Right renal pelvis (tissue), 4 donors: ENCODE measurements around the gene ADAMTS14. TPM values are rescaled to one million over a fixed set of nuclear protein-coding genes. Genes with fewer than 3 reads are reported as not detected.

Source experiments
- DNase-seq, 4 donors: peaks; one replicate each; pipeline ENCODE4 v3.0.0-alpha.2; 2013; ENCODE audit warnings: low read depth in 4 of 4, low spot score in 3 of 4, missing footprints in 1 of 4
- polyA plus RNA-seq, 4 donors: library from polyadenylated mRNA; unstranded; fragments of 120-200 nt; gene quantifications; one replicate each; pipeline ENCODE4 v1.2.1, GENCODE V29; 2013; ENCODE audit not compliant: insufficient read length in 4 of 4

ADAMTS14 gene
- polyA plus RNA-seq, 4 donors: 0.96 to 1.3 (median 1.2) TPM

- no peak for DNase-seq
Observed at GRCh38 chr10:70806841-70807240, 134.5 kb downstream of the ADAMTS14 start.

GRCh38 chr10:70807556-70807955 is 135.2 kb downstream of the ADAMTS14 start:
- DNase-seq: no peak

DNA sequence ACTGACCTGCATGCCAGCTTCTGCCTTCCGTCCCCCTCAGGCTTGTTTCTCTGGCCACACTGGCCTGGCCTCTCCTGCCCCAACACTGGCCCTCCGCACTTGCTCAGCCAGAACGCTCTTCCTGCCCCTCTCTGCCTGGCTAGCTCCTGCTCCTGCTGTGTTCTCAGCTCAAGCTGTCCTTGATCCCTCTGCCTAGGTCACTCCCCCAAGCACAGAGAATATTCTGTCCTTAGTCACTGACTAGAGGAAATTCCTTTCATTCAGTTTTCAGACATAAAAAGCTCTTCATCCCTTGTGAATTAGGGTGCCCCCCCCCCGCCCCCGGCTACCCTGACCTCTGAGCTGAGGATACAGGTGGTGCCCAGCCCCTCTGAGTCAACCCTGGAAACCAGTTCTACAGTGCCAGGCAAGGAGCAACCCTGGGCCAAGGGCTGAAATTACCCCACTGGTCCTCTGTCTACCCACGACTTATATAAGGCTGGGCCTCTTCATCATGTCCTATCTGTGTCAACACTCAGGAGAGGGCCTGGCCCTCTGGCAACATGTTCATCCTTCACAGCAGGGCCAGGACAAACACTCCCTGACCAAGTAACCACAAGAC is 136.8 kb downstream of the ADAMTS14 start:
- no peak for DNase-seq

- DNase-seq: no peak
Observed at GRCh38 chr10:70809726-70810125, 137.4 kb downstream of the ADAMTS14 start.

DNA sequence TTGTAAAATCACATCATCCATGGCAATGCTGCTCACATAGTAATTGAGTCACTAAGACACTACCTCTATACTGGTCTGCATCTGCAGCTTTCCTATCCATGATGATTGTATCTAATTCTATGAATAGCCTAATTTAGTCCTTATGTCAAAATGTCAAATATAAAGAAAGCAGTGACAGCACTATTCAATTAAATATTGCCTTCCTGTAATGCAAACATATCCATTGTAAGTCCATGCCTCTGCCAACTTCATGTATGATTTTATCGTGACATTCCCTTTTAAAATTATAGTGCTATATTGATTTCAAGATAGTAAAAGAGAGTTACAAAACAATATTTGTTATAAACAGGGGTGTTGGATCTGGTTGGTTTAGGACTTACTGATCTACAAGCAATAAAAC is 138.7 kb downstream of the ADAMTS14 start:
- no peak for DNase-seq

- DNase-seq: no peak
Observed at GRCh38 chr10:70811881-70812280, 139.6 kb downstream of the ADAMTS14 start.

Other genes starting within 250 kb of the ADAMTS14 start
- gene NODAL, start 230.8 kb upstream of the ADAMTS14 start, polyA plus RNA-seq: under 1 TPM; 0.15 to 0.22 (median 0.17) TPM
- 10 to 100 TPM in 3 of 4 donors, 1 to 10 TPM in 1; 9.8 to 12.1 (median 11.3) TPM for gene PALD1, start 193.7 kb upstream of the ADAMTS14 start, polyA plus RNA-seq
- 1 to 10 TPM in 1 of 4 donors, under 1 TPM in 3; 0.40 to 1.0 (median 0.63) TPM for gene PRF1, start 69.8 kb upstream of the ADAMTS14 start, polyA plus RNA-seq
- gene TBATA, start 112.9 kb downstream of the ADAMTS14 start, polyA plus RNA-seq: under 1 TPM in 1 of 4 donors, not detected in 3; 0.27 TPM
- gene SGPL1, start 143.4 kb downstream of the ADAMTS14 start, polyA plus RNA-seq: 10 to 100 TPM; 52.5 to 59.4 (median 57.2) TPM
- 100 to 1,000 TPM; 122 to 140 (median 133) TPM for gene PCBD1, start 216.1 kb downstream of the ADAMTS14 start, polyA plus RNA-seq